ENCODE data around the gene TCTN2. TPM values are rescaled to one million over a fixed set of nuclear protein-coding genes. Genes with fewer than 3 reads are reported as not detected.

Gene TCTN2
- total RNA-seq, 1 donor from 2014 or later, result 9.2 TPM

DNA sequence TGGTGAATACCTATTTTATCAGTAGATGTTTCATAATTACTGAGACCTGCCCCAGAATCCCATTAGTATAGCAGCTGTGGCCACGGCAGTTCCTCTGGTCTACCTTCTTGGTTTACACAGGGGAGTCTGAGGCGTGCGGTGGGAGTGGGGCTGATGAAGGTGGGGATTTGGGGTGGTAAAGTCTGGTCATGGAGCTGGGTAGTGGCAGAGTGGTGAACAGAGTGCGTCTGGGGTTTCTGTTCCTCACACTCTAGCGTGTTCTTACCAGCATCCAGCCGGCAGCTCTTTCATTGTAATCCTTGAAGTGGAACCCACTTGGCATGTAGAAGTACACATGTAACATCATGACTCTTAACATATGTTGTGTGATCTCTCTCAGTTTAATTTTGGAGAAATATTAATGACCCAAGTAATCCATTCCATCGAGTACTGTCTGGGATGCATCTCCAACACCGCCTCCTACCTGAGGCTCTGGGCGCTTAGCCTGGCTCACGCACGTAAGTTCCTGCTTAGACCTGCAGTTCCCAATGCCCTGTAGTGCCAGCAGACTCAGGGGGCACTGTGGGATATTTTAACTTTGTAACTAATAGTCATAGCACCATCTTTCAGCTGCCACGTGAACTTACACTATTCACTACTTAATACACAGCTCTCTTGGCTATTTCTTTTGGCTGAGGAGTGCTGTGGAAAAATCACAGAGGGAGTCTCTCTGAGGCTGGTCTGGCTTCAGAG lies 83.3 kb downstream of the TCTN2 start:
- Histone ChIP-seq H3K4me3 (ENCODE audit: insufficient read depth, low read depth, low read length) (no peak overlapping the region), H3K79me2 (ENCODE audit: insufficient read depth, low read length) (no peaks in the 10 kb centered on the region), H3K9me3 (ENCODE audit: insufficient read depth, low read depth, low read length) (no peaks in the 10 kb centered on the region), H4K20me1 (ENCODE audit: insufficient read depth, low read length) (no peaks in the 10 kb centered on the region), H3K4me1 (ENCODE audit: insufficient read depth, low read length) (peaks cover under 1% of the 10 kb centered on the region), H3K4me2 (ENCODE audit: low read length) (no peak overlapping the region), H3K9ac (ENCODE audit: low read length) (no peak overlapping the region), H3K27me3 (ENCODE audit: insufficient read depth, low read length) (no peaks in the 10 kb centered on the region), H3K36me3 (ENCODE audit: insufficient read depth, low read length) (peaks cover 21% of the 10 kb centered on the region), H3K27ac (ENCODE audit: low read depth, low read length) (no peak overlapping the region), H2AFZ (ENCODE audit: low read depth, low read length) (no peak overlapping the region)
- Mint-ChIP-seq H3K27me3 (ENCODE audit: low read depth, unreplicated experiment) (no peaks in the 10 kb centered on the region), H3K4me1 (ENCODE audit: low read depth, unreplicated experiment) (no peaks in the 10 kb centered on the region), H3K9me3 (ENCODE audit: unreplicated experiment) (no peaks in the 10 kb centered on the region), H3K36me3 (ENCODE audit: low read depth, unreplicated experiment) (peaks cover 12% of the 10 kb centered on the region), H3K27ac (ENCODE audit: unreplicated experiment) (no peak overlapping the region), H3K4me3 (ENCODE audit: unreplicated experiment) (no peak overlapping the region)
- TF ChIP-seq, protein P1, sequence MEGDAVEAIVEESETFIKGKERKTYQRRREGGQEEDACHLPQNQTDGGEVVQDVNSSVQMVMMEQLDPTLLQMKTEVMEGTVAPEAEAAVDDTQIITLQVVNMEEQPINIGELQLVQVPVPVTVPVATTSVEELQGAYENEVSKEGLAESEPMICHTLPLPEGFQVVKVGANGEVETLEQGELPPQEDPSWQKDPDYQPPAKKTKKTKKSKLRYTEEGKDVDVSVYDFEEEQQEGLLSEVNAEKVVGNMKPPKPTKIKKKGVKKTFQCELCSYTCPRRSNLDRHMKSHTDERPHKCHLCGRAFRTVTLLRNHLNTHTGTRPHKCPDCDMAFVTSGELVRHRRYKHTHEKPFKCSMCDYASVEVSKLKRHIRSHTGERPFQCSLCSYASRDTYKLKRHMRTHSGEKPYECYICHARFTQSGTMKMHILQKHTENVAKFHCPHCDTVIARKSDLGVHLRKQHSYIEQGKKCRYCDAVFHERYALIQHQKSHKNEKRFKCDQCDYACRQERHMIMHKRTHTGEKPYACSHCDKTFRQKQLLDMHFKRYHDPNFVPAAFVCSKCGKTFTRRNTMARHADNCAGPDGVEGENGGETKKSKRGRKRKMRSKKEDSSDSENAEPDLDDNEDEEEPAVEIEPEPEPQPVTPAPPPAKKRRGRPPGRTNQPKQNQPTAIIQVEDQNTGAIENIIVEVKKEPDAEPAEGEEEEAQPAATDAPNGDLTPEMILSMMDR (IDR thresholded peaks at IDR 0.05; ENCODE audit: insufficient read depth, low read depth, low read length), result no peak
- no peak for TF ChIP-seq EZH2 (IDR thresholded peaks at IDR 0.05; ENCODE audit: insufficient read depth, low read length)
- no peak for DNase-seq (ENCODE audit: low read depth)
- FAIRE-seq, result no peak

DNA sequence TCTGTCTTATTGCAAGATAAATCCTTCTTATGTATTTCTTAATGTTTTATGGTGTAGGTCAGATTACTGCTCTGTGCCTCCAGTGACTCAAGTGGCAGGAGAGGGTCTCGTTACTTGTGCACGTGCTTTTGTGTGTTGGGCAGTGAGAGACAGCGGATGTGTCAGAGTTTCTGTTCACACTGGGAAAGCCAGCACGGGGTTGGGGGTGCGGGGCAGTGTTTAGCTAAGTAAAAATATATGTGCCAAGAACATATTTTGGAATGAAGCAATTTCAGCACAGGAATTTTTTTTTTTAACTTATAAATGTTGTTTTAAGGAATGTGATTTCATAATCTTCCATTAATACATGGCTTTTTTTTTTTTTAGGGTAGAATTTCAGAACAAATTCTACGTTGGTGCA lies 86.6 kb downstream of the TCTN2 start:
- DNase-seq (ENCODE audit: low read depth) (no peak), FAIRE-seq (no peak)
- TF ChIP-seq, protein P1 (IDR thresholded peaks at IDR 0.05; ENCODE audit: insufficient read depth, low read depth, low read length), result no peak
- TF ChIP-seq EZH2 (IDR thresholded peaks at IDR 0.05; ENCODE audit: insufficient read depth, low read length), result no peak
- Mint-ChIP-seq H3K27ac (ENCODE audit: unreplicated experiment) (no peak overlapping the region), H3K4me3 (ENCODE audit: unreplicated experiment) (no peak overlapping the region), H3K36me3 (ENCODE audit: low read depth, unreplicated experiment) (peaks cover 8% of the 10 kb centered on the region), H3K4me1 (ENCODE audit: low read depth, unreplicated experiment) (peaks cover 2% of the 10 kb centered on the region), H3K9me3 (ENCODE audit: unreplicated experiment) (no peaks in the 10 kb centered on the region), H3K27me3 (ENCODE audit: low read depth, unreplicated experiment) (peaks cover 4% of the 10 kb centered on the region)
- peaks cover 3% of the 10 kb centered on the region for H3K4me1 ChIP-seq (ENCODE audit: insufficient read depth, low read length)
- no peaks in the 10 kb centered on the region for H4K20me1 ChIP-seq (ENCODE audit: insufficient read depth, low read length)
- H3K4me3 ChIP-seq (ENCODE audit: insufficient read depth, low read depth, low read length), result no peak overlapping the region
- peaks cover under 1% of the 10 kb centered on the region for H3K27me3 ChIP-seq (ENCODE audit: insufficient read depth, low read length)
- no peaks in the 10 kb centered on the region for H3K79me2 ChIP-seq (ENCODE audit: insufficient read depth, low read length)
- peaks cover 11% of the 10 kb centered on the region for H3K36me3 ChIP-seq (ENCODE audit: insufficient read depth, low read length)
- no peak overlapping the region for H3K27ac ChIP-seq (ENCODE audit: low read depth, low read length)
- H3K4me2 ChIP-seq (ENCODE audit: low read length), result no peak overlapping the region
- no peak overlapping the region for H2AFZ ChIP-seq (ENCODE audit: low read depth, low read length)
- H3K9ac ChIP-seq (ENCODE audit: low read length), result no peak overlapping the region
- no peaks in the 10 kb centered on the region for H3K9me3 ChIP-seq (ENCODE audit: insufficient read depth, low read depth, low read length)

Other genes starting within 250 kb of the TCTN2 start
- gene RILPL2, start 234.4 kb upstream of the TCTN2 start, total RNA-seq, result 1.4 TPM in 2 replicates
- gene SNRNP35, start 213.0 kb upstream of the TCTN2 start, total RNA-seq, result 8.1 and 11.5 TPM in 2 replicates
- gene RILPL1, start 137.4 kb upstream of the TCTN2 start, total RNA-seq, result 23.0 and 23.1 TPM in 2 replicates
- 284 and 320 TPM in 2 replicates for gene TMED2, start 86.6 kb upstream of the TCTN2 start, total RNA-seq
- 17.3 and 20.1 TPM in 2 replicates for gene DDX55, start 69.0 kb upstream of the TCTN2 start, total RNA-seq
- 49.3 and 52.6 TPM in 2 replicates for gene EIF2B1, start 37.4 kb upstream of the TCTN2 start, total RNA-seq
- gene GTF2H3, start 37.3 kb upstream of the TCTN2 start, total RNA-seq, result 41.2 and 41.8 TPM in 2 replicates
- 25.5 and 26.2 TPM in 2 replicates for gene ATP6V0A2, start 41.2 kb downstream of the TCTN2 start, total RNA-seq
- 0.54 and 1.2 TPM in 2 replicates for gene DNAH10, start 91.2 kb downstream of the TCTN2 start, total RNA-seq

Measured in astrocyte (in vitro differentiated cells and primary cell).